HEK293 (cell line): ENCODE measurements around the gene CFAP47.
"Not testable (repeated sequence)": the region's sequence is repeated elsewhere in the genome, so short reads cannot be mapped to it uniquely, and the experiment has no call there.

Source experiments
- ZNF157 ChIP-seq: fragments of 450-650 bp; formaldehyde crosslinking; IDR thresholded peaks from 2 replicates; pipeline ENCODE4 v1.5.1; 2016; ENCODE audit warnings: missing biosample characterization, missing genetic modification characterization
- ZNF223 ChIP-seq: fragments of 450-650 bp; formaldehyde crosslinking; IDR thresholded peaks from 2 replicates; pipeline ENCODE4 v1.5.1; 2016; ENCODE audit warnings: missing biosample characterization, missing genetic modification characterization
- ZNF274 ChIP-seq, 2 experiments: fragments of 200-500 bp in 1 of 2; fragments of 450-650 bp in 1 of 2; sonication (Bioruptor generic) in 1 of 2; formaldehyde crosslinking in 1 of 2; IDR thresholded peaks; 2 replicates each; pipeline versions ENCODE4 v1.5.1 to v1.6.1; 2014 to 2016; ENCODE audit warnings: borderline replicate concordance in 1 of 2, inconsistent platforms in 1 of 2, low read length in 1 of 2, missing biosample characterization in 1 of 2, missing genetic modification characterization in 1 of 2
- ZNF416 ChIP-seq: fragments of 450-650 bp; formaldehyde crosslinking; IDR thresholded peaks from 2 replicates; pipeline ENCODE4 v1.5.1; 2016; ENCODE audit warnings: missing biosample characterization, missing genetic modification characterization
- ZNF423 ChIP-seq: fragments of 450-650 bp; formaldehyde crosslinking; IDR thresholded peaks from 2 replicates; pipeline ENCODE4 v1.5.1; 2016; ENCODE audit warnings: missing biosample characterization, missing genetic modification characterization
- ZNF76 ChIP-seq: fragments of 450-650 bp; formaldehyde crosslinking; IDR thresholded peaks from 2 replicates; pipeline ENCODE4; 2016; ENCODE audit warnings: low read depth, missing biosample characterization, missing genetic modification characterization, borderline replicate concordance
- TF ChIP-seq, protein P1 (sequence below): fragments of 450-650 bp; formaldehyde crosslinking; IDR thresholded peaks from 2 replicates; pipeline ENCODE4 v1.5.1; 2016; ENCODE audit warnings: missing biosample characterization, missing genetic modification characterization
- TF ChIP-seq, protein P2 (sequence below): fragments of 450-650 bp; formaldehyde crosslinking; IDR thresholded peaks from 2 replicates; pipeline ENCODE4 v1.5.1; 2016; ENCODE audit warnings: missing biosample characterization, missing genetic modification characterization
- TF ChIP-seq, protein P3 (sequence below): fragments of 450-650 bp; formaldehyde crosslinking; IDR thresholded peaks from 2 replicates; pipeline ENCODE4 v1.5.1; 2016; ENCODE audit warnings: missing biosample characterization, missing genetic modification characterization

- TF ChIP-seq, protein P1, sequence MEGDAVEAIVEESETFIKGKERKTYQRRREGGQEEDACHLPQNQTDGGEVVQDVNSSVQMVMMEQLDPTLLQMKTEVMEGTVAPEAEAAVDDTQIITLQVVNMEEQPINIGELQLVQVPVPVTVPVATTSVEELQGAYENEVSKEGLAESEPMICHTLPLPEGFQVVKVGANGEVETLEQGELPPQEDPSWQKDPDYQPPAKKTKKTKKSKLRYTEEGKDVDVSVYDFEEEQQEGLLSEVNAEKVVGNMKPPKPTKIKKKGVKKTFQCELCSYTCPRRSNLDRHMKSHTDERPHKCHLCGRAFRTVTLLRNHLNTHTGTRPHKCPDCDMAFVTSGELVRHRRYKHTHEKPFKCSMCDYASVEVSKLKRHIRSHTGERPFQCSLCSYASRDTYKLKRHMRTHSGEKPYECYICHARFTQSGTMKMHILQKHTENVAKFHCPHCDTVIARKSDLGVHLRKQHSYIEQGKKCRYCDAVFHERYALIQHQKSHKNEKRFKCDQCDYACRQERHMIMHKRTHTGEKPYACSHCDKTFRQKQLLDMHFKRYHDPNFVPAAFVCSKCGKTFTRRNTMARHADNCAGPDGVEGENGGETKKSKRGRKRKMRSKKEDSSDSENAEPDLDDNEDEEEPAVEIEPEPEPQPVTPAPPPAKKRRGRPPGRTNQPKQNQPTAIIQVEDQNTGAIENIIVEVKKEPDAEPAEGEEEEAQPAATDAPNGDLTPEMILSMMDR (tag by site-specific recombination), result not testable (repeated sequence)
- TF ChIP-seq, protein P2, sequence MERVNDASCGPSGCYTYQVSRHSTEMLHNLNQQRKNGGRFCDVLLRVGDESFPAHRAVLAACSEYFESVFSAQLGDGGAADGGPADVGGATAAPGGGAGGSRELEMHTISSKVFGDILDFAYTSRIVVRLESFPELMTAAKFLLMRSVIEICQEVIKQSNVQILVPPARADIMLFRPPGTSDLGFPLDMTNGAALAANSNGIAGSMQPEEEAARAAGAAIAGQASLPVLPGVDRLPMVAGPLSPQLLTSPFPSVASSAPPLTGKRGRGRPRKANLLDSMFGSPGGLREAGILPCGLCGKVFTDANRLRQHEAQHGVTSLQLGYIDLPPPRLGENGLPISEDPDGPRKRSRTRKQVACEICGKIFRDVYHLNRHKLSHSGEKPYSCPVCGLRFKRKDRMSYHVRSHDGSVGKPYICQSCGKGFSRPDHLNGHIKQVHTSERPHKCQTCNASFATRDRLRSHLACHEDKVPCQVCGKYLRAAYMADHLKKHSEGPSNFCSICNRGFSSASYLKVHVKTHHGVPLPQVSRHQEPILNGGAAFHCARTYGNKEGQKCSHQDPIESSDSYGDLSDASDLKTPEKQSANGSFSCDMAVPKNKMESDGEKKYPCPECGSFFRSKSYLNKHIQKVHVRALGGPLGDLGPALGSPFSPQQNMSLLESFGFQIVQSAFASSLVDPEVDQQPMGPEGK (tag by site-specific recombination), result not testable (repeated sequence)
- not testable (repeated sequence) for TF ChIP-seq ZNF416 (tag by site-specific recombination); ZNF223 (tag by site-specific recombination); ZNF423 (tag by site-specific recombination); ZNF76 (tag by site-specific recombination); ZNF157 (tag by site-specific recombination); ZNF274 (IDR thresholded peaks at IDR 0.05; ENCODE audit: low read length); ZNF274 (tag by site-specific recombination; IDR thresholded peaks at IDR 0.05; ENCODE audit: borderline replicate concordance)
- TF ChIP-seq, protein P3, sequence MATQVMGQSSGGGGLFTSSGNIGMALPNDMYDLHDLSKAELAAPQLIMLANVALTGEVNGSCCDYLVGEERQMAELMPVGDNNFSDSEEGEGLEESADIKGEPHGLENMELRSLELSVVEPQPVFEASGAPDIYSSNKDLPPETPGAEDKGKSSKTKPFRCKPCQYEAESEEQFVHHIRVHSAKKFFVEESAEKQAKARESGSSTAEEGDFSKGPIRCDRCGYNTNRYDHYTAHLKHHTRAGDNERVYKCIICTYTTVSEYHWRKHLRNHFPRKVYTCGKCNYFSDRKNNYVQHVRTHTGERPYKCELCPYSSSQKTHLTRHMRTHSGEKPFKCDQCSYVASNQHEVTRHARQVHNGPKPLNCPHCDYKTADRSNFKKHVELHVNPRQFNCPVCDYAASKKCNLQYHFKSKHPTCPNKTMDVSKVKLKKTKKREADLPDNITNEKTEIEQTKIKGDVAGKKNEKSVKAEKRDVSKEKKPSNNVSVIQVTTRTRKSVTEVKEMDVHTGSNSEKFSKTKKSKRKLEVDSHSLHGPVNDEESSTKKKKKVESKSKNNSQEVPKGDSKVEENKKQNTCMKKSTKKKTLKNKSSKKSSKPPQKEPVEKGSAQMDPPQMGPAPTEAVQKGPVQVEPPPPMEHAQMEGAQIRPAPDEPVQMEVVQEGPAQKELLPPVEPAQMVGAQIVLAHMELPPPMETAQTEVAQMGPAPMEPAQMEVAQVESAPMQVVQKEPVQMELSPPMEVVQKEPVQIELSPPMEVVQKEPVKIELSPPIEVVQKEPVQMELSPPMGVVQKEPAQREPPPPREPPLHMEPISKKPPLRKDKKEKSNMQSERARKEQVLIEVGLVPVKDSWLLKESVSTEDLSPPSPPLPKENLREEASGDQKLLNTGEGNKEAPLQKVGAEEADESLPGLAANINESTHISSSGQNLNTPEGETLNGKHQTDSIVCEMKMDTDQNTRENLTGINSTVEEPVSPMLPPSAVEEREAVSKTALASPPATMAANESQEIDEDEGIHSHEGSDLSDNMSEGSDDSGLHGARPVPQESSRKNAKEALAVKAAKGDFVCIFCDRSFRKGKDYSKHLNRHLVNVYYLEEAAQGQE (tag by site-specific recombination), result not testable (repeated sequence)
Observed at GRCh38 chrX:36075009-36075408, 155.5 kb downstream of the CFAP47 start.
